Loucy (cell line): ENCODE results near the gene GALR2.

Source experiments
- CTCF ChIP-seq: fragments of 200-600 bp; sonication (generic); conservative IDR thresholded peaks from 2 replicates; pipeline ENCODE4 v1.5.1; 2014; ENCODE audit warnings: mild to moderate bottlenecking, antibody characterized with exemption, low read length
- EZH2phosphoT487 ChIP-seq: fragments of 200-600 bp; IDR thresholded peaks from 2 replicates; pipeline ENCODE4 v1.6.1; 2018; ENCODE audit warnings: antibody characterized with exemption, mild to moderate bottlenecking, moderate library complexity, borderline replicate concordance

- TF ChIP-seq EZH2phosphoT487 (no peak), CTCF (no peak)
Measured at GRCh38 chr17:76079535-76079955, 5.0 kb downstream of the GALR2 start.
